MM.1S (cell line): ENCODE measurements around the gene NME1.

Experiments
- CTCF ChIP-seq: fragments of 300-600 bp; sonication (generic); IDR thresholded peaks from 2 replicates; pipeline ENCODE4 v1.5.1; 2016; ENCODE audit warnings: antibody characterized with exemption, low read length, mixed read lengths
- EZH2 ChIP-seq: fragments of 300-600 bp; sonication (generic); optimal IDR thresholded peaks from 2 replicates; pipeline ENCODE3; 2017; ENCODE audit warnings: low read depth, mild to moderate bottlenecking, antibody characterized with exemption, low read length, mixed read lengths
- EZH2phosphoT487 ChIP-seq: fragments of 300-600 bp; sonication (generic); IDR thresholded peaks from 2 replicates; pipeline ENCODE4 v1.6.1; 2018; ENCODE audit warnings: antibody characterized with exemption, low read length

- TF ChIP-seq CTCF (0 out of 2 replicates have a peak, but pooled peaks have one; percentile 7), EZH2 (no peak), EZH2phosphoT487 (no peak)
Measured at GRCh38 chr17:51119415-51120356, 33.7 kb upstream of the NME1 start.
